GM12801 (cell line): ENCODE data around the gene CACNA1H.

ENCODE experiments used
- TF ChIP-seq, protein P1 (sequence below): IDR thresholded peaks from one replicate; pipeline ENCODE4 v1.5.1; 2011; ENCODE audit warnings: control low read depth; ENCODE audit not compliant: insufficient read length; ENCODE audit errors: extremely low read depth

The CACNA1H gene

DNA sequence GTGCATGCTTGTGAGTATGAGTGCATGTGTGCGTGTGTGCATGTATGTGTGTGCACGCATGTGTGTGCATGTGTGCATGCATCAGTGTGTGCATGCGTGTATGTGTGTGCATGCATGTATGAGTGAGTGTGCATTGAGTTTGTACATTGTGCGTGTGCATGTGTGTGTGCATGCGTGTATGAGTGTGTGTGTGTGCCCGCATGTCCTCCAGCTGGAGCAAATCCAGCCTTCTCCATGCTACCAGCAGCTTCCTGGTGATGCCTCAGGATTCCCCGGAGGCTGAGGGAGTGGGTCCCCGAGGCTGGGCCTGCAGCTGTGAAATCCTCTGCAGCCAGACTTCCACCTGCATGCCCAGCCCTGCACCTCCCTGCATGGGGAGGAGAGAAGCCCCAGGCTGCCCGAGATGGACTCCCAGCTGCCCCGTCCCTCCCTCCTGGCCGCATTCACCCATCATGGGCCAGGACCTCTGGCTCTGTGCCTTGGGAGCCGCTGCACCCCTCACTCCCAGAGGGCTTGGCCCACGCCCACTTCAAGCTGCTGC lies 112.3 kb downstream of the CACNA1H start:
- TF ChIP-seq, protein P1, sequence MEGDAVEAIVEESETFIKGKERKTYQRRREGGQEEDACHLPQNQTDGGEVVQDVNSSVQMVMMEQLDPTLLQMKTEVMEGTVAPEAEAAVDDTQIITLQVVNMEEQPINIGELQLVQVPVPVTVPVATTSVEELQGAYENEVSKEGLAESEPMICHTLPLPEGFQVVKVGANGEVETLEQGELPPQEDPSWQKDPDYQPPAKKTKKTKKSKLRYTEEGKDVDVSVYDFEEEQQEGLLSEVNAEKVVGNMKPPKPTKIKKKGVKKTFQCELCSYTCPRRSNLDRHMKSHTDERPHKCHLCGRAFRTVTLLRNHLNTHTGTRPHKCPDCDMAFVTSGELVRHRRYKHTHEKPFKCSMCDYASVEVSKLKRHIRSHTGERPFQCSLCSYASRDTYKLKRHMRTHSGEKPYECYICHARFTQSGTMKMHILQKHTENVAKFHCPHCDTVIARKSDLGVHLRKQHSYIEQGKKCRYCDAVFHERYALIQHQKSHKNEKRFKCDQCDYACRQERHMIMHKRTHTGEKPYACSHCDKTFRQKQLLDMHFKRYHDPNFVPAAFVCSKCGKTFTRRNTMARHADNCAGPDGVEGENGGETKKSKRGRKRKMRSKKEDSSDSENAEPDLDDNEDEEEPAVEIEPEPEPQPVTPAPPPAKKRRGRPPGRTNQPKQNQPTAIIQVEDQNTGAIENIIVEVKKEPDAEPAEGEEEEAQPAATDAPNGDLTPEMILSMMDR: no peak

DNA sequence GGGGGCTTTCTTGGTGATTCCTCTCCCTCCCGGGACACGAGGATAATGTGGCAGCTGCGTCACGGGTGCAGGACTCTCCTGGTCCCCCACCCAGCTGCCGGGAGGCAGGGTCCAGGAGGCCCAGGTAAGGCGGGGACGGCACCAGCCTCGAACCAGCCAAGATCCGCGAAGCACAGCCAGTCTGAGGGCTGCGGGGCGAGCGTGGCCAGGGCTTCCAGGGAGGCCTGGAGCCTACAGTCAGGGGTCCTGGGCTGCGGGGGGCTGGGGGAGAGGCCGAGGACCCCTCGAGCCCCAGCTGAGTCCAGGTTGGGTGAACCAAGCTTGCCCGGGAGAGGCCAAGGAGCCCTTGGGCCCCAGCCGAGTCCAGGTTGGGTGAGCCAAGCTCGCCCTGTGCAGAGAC lies 112.9 kb downstream of the CACNA1H start:
- TF ChIP-seq, protein P1: no peak

DNA sequence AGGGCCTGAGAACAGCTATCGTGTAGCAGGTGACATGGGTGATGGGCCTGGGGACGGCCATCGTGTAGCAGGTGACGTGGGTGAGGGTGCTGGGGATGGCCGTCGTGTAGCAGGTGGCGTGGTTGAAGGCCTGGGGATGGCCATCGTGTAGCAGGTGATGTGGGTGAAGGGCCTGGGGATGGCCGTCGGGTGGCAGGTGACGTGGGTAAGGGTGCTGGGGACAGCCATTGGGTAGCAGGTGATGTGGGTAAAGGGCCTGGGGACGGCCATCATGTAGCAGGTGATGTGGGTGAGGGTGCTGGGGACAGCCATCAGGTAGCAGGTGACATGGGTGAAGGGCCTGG lies 118.4 kb downstream of the CACNA1H start:
- TF ChIP-seq, protein P1: no peak
